Amygdala (tissue), 56 donors: ENCODE measurements around the gene AQP12A.

ENCODE experiments used
- DNase-seq, 56 donors: peaks; one replicate each; lab custom pipeline; 2025; lab: John Stamatoyannopoulos, UW

Gene AQP12A

DNA sequence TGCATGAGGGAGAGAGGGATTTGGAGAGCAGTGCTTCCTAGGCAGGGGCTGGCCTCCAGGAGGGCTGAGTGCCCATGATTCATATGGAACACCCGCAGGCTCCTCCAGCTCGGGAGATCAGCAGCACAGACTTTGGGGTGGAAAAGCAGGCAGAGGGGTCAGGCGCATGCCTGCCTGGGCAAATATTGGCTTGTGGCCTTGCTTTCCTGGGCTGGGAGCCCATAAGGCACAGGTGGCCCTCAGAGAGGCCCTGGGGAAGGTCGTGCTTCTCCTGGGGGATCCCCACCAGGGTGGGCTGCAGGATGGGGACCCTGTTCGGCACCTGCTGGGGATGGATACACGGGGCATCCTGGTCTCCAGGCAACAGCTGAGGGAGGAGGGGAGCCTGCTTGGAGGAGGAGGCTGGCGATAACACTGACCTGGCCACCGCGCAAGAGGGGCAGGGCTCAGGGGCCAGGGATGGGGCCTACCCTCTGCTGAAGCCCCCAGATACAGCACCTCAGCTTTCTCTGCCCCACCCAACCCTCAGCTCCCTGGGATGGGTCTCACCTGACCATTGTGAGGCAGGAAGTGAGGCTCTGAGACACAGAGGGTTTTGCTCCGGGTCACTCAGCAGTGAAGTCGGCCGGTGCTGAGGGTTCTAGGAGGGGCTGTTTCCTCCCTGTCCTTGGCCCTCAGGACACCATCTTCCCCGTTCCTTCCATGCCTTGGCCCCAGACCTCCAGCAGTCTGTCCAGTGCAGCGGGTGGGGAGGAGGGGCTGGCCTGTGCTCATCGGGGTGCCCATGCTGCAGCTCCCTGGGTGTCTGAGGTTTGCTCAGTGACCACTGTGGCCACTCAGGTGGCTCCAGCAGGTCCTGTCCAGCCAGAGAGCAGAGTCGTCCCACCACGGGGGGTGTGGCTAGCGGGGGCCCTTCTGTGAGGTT, 12.0 kb downstream of the AQP12A start:
- DNase-seq, result no peak

- no peak for DNase-seq
Observed at GRCh38 chr2:240704651-240705050, 13.0 kb downstream of the AQP12A start.

GRCh38 chr2:240705204-240705791, 13.6 kb downstream of the AQP12A start:
- DNase-seq, result no peak

- DNase-seq, result no peak
Observed at GRCh38 chr2:240707043-240707756, 15.5 kb downstream of the AQP12A start.

DNA sequence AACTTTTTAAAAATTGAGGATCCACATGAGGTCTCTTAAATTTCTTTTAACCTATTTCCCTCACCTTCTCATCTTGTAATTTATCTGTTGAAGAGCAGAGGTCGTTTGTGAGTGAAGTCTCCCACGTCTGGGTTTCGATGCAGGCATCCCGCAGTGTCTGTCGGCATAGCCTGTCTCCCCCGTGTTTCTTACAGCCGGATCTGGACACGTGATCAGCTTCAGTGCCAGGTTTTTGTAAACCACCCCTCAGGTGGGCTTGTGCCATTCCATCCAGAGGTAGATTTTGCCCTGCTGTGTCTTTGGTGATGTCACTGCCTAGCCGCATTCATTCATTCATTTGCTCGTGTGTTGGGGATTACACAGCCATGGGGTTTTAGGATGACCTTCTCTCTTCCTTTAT, 16.2 kb downstream of the AQP12A start:
- DNase-seq, result no peak

DNA sequence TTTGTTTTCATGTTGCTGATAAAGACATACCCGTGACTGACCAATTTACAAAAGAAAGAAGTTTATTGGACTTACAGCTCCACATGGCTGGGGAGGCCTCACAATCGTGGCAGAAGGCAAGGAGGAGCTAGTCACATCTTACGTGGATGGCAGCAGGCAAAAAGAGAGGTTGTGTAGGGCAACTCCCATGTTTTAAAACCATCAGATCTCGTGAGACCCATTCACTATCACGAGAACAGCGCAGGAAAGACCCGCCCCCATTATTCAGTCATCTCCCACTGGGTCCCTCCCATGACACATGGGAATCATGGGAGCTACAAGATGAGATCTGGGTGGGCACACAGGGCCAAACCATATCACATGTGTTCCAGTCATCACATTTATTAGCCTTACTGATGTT, 16.8 kb downstream of the AQP12A start:
- no peak for DNase-seq

- DNase-seq, result no peak
Observed at GRCh38 chr2:240711296-240711695, 19.6 kb downstream of the AQP12A start.

GRCh38 chr2:240711701-240712100, 20.0 kb downstream of the AQP12A start:
- DNase-seq, result no peak

- no peak for DNase-seq
Observed at GRCh38 chr2:240712121-240712520, 20.5 kb downstream of the AQP12A start.

DNA sequence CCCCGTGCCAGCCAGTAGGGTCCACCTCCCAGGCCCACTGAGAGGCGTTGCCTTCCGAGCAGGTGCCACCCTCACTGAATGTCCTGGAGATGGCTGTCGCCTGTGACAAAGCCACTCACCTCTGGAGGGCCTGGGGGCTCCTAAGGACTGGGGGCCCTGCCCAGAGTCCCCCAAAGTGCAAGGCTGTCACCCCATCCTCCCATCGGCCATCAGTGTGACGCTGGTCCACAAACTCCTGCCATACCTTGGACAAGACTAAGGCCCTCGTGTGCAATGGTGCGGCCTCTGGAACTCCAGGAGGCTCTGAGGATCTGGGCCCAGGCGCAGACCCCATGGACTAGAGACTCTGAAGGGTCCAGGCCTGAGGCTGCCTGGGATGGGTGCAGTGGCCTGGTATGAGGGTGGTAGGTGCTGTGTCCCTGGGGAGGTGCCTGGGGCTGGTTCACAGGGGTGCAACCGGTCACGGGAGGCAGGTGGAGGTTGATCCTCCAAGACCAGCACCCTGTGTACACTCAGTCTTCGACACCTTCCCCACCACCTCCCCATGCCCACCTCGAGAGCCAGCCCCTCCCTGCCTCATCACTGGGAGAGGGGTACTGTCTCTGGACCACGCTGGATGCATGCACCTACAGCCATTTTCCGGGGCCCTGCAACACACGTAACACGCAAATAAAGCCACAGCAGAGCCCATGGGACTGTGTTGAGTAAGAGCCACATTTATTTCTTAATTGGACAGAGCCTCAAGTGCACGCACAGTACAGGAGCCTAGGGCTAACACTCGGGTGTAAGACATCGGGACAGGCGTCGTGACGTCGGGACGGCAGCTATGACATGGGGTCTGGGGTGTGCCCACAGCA, 21.6 kb downstream of the AQP12A start:
- no peak for DNase-seq

DNA sequence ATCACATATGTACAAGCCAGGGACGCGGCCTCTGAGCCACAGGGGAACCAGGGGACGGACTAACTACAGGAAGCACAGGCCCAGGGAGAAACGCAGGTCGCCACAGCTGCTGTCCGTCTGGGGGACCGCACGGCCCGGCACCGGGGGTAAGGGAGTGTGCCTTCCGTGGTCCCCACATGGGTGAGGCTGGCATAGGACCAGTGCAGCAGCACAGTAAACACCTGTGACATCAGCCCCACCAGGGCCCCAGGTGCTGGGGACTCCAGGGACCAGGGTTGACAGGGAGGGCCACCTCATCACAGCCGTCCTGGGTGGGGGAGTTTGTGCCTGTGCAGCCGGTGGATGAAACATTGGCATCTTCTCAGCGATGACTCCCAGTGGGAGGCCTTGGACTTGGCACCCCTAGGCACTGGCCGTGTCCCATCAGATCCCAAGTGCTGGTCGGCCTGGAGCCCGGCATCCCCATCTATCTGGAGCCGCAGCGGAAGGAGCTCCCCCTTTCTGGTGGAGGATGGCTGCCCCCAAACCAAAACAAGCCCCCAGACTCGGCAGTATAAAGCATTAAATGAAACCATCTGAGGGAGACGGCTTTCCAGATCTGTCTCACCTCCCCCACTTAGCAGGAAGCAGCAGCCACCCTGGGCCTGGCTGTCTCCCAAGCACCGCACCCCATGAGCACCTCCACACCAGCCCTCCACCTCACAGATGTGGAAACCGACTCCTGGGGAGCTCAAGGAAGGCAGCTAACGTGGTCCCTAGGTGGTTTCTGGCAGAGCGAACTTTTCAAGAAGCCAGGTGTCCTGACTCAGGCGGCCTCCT, 22.5 kb downstream of the AQP12A start:
- DNase-seq, result no peak

DNA sequence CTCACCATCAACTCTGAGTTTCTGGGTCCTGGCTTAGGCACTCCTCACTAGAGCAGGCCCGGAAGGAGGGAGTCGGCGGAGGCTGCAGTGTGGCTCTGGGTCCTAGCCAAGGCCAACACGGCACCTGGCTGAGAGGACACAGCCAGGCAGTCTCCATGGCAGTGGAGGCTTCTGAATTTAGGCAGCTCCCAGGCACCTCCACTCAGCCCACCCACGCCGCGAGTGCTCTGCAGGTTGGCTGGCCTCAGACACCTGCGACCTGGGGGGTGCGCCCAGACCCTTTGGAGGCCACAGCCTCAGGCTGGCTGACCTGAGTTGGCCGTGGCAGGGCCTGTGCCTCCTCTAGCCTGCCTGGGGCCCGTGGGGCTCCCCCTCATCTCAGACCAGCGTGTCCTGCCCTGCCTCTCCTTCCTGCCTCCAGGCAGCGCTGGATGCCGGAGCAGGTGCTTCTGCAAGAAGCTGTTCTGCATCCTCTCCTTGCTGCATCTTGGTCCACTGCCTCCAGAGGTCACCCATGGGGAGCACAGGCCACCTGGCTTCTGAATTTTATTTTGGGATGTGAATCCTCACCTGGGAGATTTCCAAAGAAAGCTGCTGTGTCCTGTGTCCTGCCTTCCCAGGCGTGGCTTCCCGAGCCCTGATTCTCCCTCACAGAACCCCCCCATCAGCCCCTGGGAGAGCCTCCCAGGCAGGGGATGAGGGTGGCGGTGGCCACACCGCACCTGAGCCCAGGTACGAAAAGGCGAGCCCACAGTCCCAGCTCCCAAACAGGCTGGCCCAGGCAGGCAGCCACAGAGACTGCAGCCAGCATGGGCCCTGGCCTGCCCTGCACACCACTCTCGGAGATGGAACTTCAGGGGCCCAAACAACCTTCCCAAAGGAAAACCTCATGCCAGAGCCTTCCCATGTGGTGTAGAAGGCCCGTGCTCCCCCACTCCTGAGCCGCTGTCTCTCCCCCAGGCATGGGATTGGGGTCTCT, 23.4 kb downstream of the AQP12A start:
- no peak for DNase-seq

- DNase-seq, result no peak
Observed at GRCh38 chr2:240716130-240716798, 24.6 kb downstream of the AQP12A start.

DNA sequence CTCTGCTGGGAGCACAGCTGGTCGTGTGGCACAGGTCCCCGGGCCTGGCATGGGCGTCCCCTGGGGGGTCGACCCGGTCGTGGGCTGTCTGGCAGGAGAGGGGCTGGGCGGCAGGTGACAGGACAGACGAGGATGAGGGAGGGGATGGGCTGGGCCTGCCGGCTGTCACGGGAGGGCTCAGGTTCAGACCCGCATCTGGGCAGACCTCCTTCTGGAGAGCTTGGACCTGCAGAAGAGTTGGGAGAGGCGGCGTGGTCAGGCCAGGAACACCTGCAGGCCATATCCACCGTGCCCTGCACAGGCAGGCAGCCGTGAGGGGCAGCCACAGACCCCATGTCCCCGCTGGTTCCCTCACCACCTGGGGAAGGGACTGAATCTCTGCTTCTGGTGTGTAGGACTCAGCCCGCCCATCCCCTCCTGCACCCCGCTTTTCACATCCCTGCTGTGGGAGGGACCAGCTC, 25.5 kb downstream of the AQP12A start:
- no peak for DNase-seq

DNA sequence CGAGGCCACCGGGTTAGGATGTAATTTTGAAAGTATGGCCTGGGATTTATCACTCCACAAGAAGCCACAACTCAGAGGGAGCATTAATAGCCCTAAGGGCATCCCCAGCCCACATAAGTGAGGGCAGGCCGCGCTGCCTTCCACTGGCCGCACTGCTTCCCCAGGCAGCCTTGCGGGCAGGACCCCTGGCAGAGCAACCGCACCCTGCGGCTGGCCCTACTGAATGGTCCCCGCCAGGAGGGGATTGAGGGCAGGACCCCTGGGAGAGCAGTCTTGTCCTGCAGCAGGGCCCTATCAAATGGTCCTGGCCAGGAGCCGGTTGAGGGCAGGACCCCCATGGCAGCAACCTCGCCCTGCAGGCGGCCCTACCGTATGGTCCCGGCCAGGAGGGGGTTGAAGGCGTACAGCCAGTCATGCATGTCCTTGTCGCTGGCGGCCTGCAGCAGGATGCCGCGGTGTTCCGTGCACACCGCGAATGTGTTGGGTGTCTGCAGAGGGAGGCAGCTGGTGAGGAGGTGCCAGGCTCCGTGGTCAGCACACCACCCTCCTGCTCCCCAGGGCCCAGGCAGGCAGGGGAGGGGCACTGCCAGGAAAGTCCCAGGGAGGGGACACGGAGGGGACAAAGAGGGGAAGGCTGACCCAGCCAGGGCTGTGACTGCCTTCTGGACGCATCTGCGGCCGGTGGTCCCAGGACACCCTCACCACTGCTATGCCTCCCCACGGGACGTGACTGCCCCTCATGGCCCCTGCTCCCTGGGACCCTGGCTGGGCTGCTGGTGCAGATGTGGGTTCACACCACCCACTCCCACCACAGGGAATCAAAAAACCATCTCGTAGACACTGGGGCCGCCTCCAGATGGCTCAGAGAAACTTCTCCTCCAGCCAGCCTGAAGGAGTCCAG, 26.3 kb downstream of the AQP12A start:
- no peak for DNase-seq

GRCh38 chr2:240718896-240719490, 27.3 kb downstream of the AQP12A start:
- no peak for DNase-seq
